Measurements from ENCODE around the gene AANAT.
"Not testable (repeated sequence)": the region's sequence is repeated elsewhere in the genome, so short reads cannot be mapped to it uniquely, and the experiment has no call there.

The AANAT gene

DNA sequence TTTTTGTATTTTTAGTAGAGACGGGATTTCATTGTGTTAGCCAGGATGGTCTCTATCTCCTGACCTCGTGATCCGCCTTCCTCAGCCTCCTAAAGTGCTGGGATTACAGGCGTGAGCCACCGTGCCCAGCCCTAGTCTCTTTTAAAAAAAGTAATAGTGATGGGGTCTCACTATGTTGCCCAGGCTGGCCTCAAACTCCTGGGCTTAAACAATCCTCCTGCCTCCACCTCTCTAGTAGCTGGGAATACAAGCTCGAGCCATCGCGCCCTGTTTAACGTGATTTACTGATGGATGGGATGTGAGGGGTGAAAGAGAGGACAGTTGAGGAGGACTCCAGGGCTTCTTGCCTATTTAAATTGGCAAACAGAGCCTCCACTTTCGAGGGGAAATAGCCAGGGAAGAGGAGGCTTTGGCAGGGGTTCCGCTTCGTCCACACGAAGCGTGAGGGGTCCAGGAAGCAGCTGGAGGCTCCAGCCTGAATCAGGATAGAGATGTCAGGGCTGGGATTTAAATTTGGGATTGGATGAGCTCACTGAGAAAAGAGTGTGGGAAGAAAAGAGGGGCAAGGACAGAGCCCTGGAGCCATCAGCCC is 41.2 kb downstream of the AANAT start:
- DNase-seq, result not testable (repeated sequence)

DNA sequence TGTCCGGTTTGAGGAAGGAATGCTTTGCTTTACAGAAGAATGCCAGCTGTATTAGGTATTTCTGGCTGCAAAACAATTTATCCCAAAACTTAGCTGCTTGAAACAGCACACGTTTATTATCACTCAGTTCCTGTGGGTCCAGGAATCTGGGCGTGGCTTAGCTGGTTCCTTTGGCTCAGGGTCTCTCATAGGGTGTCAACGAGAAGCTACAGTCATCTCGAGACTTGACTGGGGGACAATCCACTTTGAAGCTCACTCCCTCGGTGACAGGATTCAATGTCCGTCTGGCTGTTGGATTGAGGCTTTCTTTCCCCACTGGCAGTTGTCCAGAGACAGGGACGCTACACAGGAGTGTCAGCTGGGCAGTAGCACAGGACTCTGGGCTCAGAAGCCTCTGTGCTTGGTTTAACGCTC is 43.4 kb downstream of the AANAT start:
- no peak for DNase-seq

DNA sequence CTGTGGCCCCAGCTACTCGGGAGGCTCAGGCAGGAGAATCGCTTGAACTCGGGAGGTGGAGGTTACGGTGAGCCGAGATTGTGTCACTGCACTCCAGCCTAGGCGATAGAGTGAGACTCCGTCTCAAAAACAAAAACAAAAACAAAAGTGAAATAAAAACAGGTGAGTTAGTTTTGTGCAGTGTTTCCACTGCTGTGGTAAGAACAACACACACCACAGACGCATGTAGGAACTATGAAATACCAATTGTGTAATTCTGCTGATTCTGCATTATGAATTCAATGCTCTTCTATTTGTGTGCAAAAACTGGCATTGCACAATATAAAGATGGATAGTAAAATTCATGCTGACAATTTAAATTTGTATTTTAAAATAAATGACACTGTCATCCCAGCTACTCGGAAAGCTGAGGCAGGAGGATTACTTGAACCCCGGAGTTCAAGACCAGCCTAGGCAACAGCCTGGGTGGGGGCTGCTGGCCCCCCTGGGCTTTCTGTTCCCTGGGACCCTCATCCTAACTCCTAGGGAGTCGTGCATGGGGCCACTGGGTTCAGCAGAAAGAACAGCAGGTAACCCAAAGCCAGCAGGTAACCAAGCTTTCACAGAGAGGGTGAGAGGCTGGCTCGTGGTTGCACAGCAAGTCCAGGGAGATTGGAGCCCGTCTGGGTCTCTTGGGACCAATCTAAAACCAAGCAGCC is 44.4 kb downstream of the AANAT start:
- DNase-seq, result peak in 1 of 5 donors; percentile 49

DNA sequence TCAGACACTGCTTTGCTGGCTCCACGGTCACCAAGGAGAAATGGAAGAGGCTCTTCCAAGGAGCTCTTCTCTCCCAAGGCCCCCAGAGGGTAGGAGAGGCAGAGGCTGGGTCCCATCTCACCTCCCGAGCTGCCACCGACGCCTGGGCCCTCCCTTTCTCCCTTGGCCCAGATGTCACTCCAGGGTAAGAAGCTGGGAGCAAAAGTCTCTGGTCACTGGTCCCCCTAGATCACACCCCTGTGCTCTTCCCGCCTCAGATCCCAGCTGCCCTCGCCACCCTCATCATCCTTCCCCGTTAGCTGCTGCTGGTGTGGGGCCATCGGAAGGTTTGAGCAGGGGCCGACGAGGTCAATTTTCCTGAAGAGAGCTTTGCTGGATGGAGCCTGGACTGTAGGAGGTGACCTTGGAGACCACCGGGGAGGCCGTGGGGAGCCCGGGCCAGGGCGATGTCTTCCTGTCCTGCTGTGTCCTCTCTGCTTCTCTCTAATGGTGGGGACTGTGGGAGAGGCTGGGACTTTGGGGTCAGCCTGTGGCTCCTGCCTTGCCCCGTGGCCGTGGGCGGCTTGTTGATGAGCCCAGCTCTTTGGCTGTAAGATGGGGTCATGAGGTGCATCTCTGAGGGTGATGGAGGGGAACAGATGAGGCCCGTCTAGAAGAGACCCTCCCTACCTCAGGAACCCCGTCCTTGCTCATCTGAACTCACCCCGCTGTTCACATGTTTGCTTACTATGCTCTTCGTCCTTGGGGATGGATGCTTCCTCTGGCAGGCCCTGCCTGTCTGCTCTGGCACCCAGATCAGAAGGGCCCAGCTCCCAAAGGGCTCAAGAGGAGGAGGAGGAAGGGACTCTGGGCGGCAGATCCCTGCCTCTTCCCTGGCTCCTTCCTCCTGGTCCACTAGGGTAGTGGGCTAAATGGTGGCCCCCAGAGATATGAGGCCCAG is 45.2 kb downstream of the AANAT start:
- no peak for DNase-seq

DNA sequence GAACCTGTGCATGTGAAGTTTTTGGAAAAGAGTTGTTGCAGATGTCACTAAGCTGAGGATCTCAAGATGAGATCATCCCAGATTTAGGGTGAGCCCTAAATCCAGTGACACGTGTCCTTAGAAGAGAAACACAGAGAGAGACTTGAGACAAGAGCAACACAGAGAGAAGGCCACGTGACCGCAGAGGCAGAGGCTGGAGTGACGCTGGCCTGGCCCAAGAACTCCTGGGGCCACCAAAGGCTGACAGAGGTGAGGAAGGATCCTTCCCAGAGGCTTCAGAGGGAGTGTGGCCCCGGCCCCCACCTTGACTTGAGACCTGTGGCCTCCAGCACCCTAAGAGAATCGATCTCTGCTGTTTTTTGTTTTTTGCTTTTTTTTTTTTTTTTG is 45.9 kb downstream of the AANAT start:
- DNase-seq, result no peak

DNA sequence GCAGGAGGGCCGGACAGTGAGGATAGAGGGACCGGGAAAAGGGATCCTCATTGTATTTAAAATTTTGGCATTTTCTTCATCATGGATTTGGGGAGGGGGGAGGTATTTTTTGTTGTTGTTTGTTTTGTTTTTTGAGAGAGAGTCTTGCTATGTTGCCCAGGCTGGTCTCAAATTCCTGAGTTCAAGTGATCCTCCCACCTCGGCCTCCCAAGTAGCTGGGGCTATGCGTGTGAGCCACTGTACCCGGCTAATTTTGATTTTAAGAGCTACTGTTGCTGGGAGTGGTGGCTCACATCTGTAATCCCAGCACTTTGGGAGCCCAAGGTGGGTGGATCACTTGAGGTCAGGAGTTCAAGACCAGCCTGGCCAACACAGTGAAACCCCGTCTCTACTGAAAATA is 47.0 kb downstream of the AANAT start:
- DNase-seq, result not testable (repeated sequence)

DNA sequence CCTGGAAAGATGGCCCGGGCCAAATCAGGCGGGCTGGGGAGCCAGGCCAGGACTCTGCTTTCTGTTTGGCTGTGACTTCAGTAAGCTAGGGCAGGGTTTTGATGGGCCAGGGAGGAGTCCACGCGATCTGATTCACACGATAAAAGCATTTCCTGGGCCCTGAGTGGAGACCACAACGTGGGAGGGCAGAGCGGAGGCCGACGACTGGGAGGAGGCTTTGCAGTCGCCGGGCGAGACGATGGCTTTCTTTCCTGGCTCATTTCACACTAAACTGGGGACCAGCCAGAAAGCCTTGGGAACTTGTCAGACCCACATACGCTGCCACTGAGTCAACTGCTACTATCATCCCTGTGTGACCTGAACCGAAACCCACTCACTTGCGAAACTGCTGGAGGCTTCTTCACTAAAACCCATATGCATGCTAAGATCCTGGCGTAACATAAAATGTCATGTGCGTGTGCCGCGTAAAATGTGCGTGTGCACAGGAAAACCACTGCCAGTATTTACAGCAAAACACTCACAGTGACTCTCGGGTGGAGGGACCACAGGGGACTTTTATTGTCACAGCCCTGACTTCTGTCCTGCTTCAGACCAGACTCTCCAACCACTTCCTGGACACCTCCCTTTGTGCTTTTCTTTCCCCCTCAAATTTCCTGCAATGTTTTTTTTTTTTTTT is 48.0 kb downstream of the AANAT start:
- DNase-seq, result peak; percentile 66 to 95 (median 76)

DNA sequence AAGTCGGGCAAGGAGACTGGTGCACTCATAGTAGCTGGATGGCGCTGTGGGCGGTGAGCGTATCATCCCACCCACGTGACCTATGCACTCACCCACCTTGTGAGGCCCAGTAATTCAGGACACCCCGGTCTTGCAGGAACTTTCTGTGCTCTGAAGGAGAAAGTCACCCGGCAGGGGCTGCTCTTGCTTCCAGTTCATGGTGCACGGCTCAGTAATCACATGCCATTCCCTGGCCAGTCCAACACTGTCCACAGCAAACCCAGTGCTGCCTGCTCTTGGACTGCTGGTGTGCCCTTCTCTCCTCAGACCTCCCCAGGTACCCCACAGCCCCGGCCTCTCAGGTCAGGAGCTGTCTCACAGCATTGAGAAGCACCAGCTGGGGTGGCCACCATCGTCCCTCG is 50.2 kb downstream of the AANAT start:
- DNase-seq, result no peak

DNA sequence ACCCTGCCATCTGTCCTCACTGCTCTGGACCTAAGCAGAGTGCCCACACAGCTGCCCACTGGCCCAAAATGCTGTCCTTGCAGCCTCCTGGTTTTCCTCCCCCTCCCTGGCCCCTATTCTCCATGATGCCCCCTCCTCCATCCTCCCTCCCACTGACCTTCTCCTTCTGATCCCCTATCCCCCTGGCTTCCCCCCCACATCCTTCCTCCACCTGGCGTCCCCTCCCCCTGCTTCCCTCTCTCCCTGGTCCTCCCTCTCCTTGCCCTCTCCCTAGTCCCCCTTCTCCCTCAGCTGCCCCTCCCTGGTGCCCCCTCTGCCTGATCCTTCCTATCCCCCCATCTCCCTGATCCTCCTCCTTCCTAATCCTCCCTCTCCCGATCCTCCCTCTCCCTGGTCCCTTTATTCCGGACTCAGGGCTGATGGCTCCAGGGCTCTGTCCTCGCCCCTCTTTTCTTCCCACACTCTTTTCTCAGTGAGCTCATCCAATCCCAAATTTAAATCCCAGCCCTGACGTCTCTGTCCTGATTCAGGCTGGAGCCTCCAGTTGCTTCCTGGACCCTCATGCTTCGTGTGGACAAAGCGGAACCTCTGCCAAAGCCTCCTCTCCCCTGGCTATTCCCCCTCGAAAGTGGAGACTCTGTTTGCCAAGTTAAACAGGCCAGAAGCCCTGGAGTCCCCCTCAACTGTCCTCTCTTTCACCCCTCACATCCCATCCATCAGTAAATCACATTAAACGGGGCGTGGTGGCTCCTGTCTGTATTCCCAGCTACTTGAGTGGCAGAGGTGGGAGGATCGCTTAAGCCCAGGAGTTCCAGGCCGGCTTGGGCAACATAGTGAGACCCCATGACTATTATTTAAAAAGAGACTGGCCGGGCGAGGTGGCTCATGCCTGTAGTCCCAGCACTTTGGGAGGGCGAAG is 51.9 kb downstream of the AANAT start:
- DNase-seq, result no peak
